Caki2 (cell line): Measurements from ENCODE around the gene SPAG4. TPM values are rescaled to one million over a fixed set of nuclear protein-coding genes. Genes with fewer than 3 reads are reported as not detected.

Experiments used
- DNase-seq: peaks from one replicate; pipeline ENCODE4 v3.0.0-alpha.2; 2015; ENCODE audit warnings: low read depth
- in situ Hi-C: cut with HindIII; loops from 2 replicates; pipeline ENCODE4 v1.10.0; 2016; ENCODE audit warnings: low sequenced_read_pairs, low pct_unique_long_range_greater_than_20kb, mixed read lengths
- total RNA-seq: library from RNA; depleted of rRNA; stranded (reverse); fragments of >200 nt; shearing (Covaris generic); gene quantifications from 2 replicates; pipeline ENCODE4 v1.2.3, GENCODE V29; 2014; ENCODE audit warnings: low replicate concordance

The SPAG4 gene
- total RNA-seq, 1 experiment from 2014 or later, result 79.6 TPM

DNA sequence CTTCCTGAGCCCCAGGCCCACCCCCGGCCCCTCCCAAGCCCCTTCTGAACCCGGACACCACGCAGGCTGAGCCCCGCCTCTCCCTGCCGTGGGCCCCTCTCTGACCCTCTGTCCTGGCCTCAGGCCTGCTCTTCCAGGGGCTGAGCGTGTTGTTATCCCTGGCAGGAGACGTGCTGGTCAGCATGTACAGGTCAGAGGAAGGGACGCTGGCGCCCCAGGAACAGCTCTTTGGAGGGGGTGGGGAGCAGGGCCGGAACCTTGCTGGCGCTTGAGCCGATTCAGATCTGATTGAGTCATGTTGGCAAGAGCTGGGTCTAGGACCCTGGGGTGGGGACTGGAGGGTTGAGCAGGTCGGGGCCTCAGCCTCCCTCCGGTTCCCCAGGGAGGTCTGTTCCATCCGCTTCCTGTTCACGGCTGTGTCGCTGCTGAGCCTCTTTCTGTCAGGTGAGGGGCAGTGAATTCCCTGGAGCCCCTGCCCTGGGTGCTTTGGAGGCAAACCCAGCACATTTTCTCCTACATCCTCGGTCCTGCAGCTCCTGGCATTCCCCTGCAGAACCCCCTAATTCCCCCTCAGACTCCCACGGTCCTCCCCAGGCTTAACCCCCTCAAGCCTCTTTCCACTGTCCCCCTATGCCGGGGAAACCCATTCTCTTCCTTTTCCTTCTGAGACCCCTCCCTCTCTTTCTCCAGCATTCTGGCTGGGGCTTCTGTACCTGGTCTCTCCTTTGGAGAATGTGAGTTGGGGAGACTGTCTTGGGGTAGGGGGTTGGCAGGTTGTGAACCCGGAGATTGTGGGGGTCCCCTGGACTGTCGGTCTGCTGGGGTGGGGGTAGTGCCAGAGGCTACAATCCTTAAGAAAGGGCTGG lies 2.0 kb downstream of the SPAG4 start:
- in situ Hi-C loops, result no loop called here
- peak; percentile 91 for DNase-seq

DNA sequence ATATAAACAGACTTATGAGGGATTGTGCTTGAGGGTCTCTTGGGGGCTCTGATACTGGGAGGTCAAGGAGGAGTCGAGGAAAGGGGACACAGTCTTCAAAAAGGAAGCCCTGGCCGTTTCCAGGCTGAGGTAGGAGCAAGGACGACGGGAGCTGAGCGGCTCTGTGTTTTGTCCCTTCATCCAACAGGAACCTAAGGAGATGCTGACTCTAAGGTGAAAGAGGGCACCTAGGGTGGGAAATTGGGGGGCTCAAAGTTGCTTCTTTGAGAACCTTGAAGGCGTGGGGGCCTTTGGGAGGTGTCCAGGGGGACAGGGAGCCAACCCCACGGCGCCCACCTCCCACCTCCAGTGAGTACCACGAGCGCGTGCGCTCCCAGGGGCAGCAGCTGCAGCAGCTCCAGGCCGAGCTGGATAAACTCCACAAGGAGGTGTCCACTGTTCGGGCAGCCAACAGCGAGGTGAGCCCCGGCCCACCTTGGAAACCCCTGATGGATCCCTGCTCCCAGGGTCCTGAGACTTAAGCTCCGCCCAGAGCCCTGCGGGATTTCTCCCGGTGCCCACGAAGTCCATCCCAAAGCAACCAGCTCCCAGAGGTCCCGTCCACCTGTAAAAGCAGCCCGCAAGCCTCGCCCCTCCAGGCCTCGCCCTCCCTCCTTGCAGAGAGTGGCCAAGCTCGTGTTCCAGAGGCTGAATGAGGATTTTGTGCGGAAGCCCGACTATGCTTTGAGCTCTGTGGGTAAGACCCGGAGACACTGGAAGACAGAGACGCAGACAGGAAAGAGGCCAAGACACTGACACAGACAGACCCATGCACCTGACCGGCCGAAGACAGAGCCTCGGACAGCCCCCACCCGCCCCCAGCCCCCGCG lies 2.9 kb downstream of the SPAG4 start:
- in situ Hi-C loops, result no loop called here
- peak; percentile 40 for DNase-seq

DNA sequence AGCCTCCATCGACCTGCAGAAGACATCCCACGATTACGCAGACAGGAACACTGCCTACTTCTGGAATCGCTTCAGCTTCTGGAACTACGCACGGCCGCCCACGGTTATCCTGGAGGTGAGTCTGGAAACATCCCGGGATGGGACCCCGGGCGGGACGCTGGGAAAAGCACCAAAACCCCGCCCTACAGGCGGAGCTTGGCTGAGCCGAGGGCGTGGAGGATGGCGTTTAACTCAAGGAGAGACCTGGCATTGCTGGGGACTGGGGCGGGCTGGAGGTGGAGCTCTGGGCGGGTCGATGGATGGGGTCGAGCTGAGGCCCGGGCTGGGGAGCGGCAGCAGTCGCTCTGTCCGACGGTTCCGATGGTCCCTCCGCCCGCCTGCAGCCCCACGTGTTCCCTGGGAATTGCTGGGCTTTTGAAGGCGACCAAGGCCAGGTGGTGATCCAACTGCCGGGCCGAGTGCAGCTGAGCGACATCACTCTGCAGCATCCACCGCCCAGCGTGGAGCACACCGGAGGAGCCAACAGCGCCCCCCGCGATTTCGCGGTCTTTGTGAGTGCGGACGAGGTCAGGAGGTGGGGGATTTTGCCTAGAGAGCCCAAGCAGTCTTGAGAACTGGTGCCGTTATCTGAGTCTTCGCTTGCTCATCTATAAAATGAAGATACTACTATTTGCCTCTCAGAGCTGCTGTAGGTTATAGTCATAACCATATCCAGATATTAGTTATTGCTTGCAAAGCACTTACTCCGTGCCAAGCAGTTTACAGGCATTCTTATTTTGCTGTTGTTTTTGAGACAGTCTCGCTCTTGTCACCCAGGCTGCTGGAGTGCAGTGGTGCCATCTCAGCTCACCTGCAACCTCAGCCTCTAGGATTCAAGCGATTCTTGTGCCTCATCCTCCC lies 3.8 kb downstream of the SPAG4 start:
- in situ Hi-C loops, result no loop called here
- peak; percentile 92 for DNase-seq

DNA sequence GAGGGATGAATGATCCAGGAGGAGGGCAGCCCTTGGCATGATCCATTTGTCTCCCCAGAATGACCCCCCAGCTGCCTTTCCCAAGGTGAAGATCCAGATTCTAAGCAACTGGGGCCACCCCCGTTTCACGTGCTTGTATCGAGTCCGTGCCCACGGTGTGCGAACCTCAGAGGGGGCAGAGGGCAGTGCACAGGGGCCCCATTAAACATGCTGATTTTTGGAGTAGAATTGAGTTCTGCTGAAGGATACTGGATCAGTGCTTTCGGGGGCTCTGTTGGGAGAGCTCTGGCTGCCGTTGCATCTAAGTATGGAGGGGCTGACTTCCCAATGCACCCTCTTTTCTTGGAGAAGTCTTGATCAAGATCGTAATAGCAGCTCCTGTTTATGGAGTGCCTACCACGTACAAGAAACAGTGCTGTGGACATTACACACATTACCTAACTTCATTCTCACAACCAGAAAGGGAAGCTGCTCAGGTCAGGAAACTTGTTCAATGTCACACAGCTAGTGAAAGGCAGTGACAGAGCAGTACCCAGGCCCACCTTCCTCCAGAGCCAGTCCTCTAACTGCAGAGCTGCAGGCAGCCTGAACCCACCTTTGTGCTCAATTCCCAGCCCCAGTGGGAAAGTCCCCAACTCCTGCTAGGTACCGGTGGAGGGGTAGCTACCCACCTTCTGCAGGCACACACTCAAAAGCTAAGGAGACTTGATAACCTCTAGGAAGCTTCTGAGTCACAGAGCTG lies 5.4 kb downstream of the SPAG4 start:
- DNase-seq, result no peak
- in situ Hi-C loops, result no loop called here

DNA sequence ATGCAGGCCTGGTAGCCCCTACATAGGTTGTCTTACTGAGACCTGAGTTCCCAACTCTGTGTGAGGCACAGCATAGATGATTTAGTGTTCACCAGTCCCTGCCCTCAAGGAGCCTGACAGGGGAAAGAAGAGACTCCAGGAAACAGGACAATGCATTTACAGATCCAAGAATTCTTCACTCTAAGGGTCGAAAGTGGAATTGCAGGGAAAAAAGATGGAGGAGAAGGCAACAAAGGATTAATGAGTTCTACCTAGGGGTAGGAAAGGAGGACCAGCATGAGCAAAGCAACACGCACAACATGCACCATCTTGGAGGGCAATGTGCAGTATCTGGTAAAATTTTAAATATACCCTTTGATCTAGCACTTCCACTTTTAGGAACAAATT lies 5.9 kb downstream of the SPAG4 start:
- in situ Hi-C loops, result no loop called here
- DNase-seq, result peak; percentile 17

DNA sequence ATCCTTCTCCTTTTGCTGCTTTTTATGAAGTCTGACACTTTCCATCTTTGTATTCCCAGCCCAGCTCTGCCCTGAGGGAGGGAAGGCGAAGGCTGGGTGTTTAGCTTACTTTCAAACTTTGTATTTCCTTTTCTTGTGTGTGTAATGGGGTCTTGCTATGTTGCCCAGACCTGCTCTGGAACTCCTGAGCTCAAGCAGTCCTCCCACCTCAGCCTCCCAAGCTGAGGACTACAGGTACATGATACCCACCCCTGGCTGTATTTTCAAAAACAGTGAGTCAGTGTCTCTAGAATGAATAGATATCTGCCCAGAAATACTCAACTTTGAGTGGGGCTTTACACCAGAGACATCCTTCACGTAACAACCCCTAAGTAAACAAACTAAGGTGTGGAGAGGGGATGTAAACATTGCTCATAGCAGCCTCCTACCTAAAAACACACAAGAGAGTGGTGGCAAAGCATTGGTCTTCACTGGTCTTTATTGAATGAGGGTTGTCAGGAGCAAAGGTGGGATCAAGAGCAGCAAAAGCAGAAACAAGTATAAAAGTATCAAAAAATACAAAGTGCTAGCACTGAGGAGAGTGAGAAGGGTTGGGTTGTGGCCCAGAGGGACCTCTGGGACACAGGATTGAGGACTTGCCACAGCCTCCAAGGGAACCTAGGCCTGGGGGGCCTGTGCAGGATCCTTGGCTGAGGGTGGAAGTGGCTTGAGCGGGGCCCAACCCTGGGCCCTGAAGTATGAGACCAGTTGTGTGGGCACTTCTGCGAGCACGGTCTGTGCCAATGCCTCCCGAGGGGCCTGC lies 10.2 kb downstream of the SPAG4 start:
- no peak for DNase-seq
- in situ Hi-C loops, result no loop called here

DNA sequence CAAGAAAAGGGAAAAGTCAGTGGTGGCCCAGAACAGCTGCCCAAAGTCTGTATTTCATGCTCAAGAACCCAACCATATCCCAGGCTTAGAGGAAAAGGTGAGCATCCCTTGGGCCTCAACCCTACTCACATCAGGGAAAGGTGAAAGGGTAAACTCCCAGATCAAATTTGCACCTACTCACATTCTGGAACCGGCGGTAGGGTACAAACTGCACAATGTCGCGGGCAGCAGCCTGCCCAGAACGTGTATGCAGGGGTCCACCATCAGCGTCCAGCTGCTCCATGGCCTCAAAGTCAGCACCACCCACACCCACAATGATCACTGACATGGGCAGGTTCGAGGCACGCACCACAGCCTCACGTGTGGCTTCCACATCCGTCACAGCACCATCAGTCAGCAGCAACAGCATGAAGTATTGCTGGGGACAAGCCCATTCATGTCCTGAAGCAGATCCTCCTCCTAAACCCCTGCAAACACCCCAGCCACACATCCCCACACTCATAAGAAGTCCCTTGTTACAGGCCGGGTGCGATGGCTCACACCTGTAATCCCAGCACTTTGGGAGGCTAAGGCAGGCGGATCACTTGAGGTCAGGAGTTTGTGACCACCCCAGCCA lies 10.9 kb downstream of the SPAG4 start:
- no peak for DNase-seq
- in situ Hi-C loops, result no loop called here

DNA sequence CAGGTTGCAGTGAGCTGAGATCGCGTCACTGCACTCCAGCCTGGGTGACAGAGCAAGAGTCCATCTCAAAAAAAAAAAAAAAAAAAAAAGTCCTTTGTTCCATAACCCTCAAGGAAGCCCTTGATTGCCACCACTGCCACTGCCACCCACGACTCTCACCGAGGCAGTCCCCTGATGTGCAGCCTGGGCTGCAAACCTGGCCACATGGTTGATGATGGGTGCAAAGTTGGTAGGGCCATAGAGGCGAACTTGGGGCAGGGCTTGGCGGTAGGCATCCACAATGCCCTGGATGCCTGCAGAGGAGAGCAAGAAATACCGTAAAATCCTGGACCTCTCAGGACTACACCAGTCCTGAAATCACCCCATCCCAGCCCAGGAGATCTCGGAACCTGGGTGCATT lies 11.5 kb downstream of the SPAG4 start:
- in situ Hi-C loops, result no loop called here
- DNase-seq, result no peak

DNA sequence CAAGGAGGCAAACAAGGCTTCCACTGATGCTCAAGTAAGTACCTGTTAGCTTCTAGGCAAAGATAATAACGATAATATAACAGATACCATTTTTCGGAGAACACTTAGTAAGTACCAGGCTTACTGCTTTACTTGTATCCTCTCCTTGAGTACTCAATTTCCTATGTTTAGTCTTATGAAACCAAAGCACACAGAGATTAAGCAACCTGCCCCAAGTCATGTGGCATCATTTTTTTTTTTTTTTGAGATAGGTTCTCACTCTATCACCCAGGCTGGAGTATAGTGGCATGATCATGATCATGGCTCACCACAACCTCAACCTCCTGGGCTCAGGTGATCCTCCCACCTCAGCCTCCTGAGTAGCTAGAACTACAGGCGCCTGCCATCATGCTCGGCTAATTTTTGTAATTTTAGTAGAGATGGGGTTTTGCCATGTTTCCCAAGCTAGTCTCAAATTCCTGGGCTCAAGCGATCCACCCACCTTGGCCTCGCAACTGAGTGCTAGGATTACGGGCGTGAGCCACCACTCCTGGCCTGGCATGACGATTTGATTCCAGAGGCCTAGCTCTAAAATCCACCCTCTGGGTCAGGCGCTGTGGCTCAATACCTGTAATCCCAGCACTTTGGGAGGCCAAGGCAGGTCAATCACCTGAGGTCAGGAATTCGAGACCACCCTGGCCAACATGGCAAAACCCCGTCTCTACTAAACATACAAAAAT lies 14.0 kb downstream of the SPAG4 start:
- no peak for DNase-seq
- in situ Hi-C loops, result no loop called here

DNA sequence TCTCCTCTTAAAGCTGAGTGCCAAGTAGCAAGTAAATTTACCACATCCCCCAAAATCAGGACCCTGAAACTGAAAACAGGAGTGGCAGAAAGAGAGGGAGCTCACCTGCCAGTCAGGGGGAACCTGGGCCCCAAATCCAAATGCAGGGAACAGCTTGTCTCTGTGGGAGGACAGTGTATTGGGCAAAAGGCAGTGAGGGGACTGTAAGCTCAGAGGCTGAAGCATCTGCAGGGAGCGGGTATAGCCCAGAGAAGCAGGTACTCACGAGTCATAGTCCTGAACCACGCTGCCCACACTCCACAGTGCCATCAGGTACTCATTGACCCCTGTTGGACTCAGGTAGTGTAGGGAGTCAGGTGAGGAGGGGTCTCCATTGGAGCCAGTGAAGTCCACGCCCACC lies 15.0 kb downstream of the SPAG4 start:
- no peak for DNase-seq
- in situ Hi-C loops, result no loop called here

DNA sequence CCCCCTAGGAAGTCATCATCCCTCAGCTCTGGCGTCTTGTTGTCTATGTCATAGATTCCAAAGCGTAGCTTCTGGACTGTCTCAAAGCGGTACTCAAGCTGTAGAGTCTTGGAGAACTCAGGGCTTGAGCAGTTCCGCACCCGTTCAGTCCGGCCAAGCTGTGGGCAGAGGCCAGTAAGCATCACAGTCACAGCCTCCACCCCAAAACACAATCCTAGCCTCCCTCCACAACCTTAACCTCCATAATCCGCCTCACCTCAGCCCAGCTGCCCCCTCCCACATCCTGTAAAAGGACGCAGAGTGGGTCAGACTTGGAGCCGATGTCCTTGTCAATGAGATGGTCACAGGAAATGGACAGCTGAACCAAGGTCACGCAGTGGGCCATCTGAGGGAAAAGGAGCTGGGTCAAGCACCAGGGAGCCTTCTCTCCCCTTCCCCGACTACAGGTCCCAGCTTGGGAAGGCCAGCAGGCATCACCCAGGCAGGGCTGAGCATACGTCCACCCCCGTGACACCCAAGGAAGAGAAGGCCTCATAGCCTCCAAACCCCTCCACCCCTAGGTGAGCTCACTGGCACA lies 17.0 kb downstream of the SPAG4 start:
- in situ Hi-C loops, result no loop called here
- DNase-seq, result no peak

DNA sequence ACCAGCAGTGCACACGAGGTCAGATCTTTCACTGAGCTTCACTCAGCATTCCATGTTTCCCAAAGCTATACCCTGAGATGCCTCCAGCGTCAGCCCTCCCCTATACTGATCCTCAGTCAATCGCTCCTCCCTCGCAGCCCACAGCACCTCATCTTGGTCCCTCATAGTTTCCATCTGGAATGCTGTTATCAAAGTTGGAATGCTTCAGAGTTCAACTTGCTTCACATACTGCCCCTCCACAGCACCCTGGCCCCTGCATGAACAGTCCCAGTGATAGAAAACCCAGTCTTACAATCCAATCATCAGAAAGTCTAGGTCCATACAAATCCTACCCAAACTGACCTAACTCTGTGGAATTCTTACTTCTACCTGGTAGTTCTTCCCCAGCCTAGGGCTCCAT lies 20.0 kb downstream of the SPAG4 start:
- in situ Hi-C loops, result no loop called here

DNA sequence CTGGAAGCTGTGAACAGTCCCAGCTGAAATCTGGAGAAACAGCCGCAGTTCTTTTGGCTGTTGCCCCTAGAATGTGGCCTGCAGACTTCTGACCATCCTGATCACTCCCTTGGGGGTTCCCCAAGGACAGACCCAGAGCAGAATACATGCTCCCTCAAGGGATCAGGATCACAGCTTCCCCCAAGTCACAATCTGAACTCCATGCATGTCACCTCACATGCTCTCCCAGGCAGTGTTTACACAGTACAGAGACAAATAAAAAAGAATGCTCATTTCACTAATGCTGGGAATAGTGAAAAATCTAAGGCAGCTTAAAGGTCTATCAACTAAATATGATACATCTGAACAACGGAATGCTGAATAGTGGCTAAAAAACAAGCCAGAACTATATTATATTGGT lies 20.5 kb downstream of the SPAG4 start:
- in situ Hi-C loops, result no loop called here
- DNase-seq, result no peak

More for the DNA sequence above, 20.0 kb downstream of the SPAG4 start:
- DNase-seq, result no peak

DNA sequence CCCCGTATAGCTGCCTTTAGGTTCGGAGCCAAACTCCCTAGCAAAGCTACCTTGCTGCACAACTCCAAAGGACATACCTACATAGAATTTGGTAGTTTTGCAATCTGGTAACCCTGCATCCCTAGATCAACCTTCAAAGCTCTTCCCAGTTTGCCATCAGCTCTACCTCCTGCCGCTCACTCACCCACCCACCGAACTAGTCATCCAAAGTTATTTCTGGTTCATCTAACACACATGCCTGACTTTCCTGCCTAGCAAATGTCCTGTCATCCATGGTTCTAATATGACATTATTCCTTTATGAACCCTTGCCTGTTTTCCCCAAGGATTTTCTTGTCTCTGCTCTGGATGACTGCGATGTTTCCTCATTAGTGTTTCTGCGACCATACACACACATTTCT lies 21.6 kb downstream of the SPAG4 start:
- in situ Hi-C loops, result no loop called here

DNA sequence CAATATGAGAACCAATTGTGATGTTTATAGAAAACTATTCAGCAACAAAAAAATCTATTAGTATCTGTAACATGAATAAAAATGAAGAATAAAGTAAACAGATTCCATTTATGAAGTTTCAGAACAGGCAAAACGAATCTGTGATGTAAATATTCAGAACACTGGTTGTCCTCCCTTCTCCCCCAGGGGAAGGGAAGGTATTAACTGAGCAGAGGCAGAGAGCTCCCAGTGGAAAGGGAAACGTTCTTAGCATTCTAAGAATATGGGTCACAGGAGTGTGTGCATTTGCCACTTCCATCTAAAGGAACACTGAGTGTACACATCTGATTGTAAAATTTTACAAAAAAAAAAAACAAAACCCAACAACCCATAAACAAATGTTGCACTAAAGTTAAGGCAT lies 23.1 kb downstream of the SPAG4 start:
- no peak for DNase-seq
- in situ Hi-C loops, result no loop called here

More for the DNA sequence above, 21.6 kb downstream of the SPAG4 start:
- no peak for DNase-seq

DNA sequence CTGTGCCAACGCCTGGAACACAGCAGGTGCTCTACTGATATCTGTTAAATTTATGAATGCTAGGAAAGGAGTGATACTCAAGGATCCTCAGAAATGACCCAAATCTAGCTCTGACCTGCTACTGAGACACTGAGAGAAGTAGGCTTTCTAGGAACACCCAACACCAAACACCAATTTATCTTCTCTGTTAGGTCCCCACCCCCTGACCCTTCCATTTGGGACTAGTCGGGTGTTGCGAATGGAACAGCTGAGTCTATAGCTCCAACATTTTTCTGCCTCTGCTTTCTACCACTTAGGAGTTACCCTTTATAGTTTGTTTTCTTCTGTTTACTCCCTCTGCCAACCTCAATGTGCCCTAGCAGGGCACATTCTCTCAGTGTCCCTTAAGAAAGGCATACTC lies 25.1 kb downstream of the SPAG4 start:
- DNase-seq, result no peak
- in situ Hi-C loops, result no loop called here
